ENCODE measurements around the gene DUOXA2.
"Not testable (repeated sequence)": the region's sequence is repeated elsewhere in the genome, so short reads cannot be mapped to it uniquely, and the experiment has no call there.

The DUOXA2 gene

DNA sequence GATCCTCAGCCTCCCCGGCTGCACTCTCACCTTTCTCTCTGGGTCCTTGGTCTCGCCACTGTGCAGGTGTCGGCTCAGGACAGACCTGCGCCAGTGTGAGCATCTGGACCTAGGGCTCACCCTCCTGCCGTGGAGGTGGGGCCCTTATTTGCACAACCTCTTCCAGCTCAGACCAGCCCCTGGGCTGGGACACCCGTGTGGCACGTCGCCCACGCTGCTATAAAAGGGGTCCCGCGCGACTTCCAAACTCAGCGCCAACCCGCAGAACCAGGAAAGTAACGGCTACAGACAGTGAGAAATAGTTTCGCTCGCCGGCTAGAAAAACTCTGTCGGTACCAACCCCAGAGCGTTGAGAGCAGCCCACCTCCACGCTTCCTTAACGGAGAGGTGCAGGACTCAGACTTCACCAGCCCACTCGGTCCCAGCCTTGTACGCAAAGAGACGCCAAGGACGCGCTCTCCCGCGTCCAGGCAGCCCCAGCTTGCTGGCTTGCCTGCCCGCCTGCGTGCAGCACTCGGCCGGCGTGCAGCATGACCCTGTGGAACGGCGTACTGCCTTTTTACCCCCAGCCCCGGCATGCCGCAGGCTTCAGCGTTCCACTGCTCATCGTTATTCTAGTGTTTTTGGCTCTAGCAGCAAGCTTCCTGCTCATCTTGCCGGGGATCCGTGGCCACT, at the start of gene DUOXA2, which contains the start of gene DUOX2:
DUOXA2 (plus strand) TSS at position 251 of the 675 bp plus-strand sequence; CDS start at position 531, 280 bp downstream.
DUOX2 (minus strand) TSS at position 97 of the 675 bp plus-strand sequence. CDS start 761 bp downstream, outside the sequence.
- no peak for DNase-seq (ENCODE audit: low spot score in 2 of 2)
- H3K4me3 ChIP-seq = no peak within 1 kb of the TSS

DNA sequence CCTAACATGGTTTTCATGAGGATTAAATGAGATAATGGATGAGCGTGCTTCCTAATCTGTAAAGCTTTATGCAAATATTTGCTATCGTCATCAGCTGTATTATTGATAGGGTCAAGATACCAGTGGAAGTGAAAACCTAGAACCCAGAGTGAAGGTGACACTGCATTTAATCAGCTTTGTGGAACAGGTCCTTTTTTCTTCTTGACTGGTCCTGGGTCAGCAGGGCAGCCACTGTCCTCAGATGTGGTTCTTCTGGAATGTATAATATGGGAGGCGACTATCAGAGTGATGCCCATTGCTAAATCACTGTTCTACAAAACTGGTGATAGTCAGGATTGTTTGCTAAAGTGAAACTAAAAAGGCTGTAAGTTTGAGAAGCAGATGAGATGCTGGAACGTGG, 49.7 kb upstream of the DUOXA2 start:
- Histone ChIP-seq H3K4me1 (no peaks in the 10 kb centered on the region), H3K27me3 (ENCODE audit: low read depth) (no peaks in the 10 kb centered on the region), H3K9me3 (no peaks in the 10 kb centered on the region), H3K36me3 (replicated peaks) (peaks cover 9% of the 10 kb centered on the region), H3K4me3 (no peak overlapping the region)
- no peak for DNase-seq (ENCODE audit: low spot score in 2 of 2)
- in situ Hi-C loops (cut with MboI; ENCODE audit: low sequenced_read_pairs) = no loop called here

More for the DNA sequence above, at the start of gene DUOXA2, which contains the start of gene DUOX2:
- in situ Hi-C loops (cut with MboI; ENCODE audit: low sequenced_read_pairs) = no loop called here
- Histone ChIP-seq H3K27me3 (ENCODE audit: low read depth) (peaks cover 42% of the 10 kb centered on the region), H3K4me1 (peaks cover 3% of the 10 kb centered on the region), H3K9me3 (no peaks in the 10 kb centered on the region), H3K36me3 (replicated peaks) (no peaks in the 10 kb centered on the region)

DNA sequence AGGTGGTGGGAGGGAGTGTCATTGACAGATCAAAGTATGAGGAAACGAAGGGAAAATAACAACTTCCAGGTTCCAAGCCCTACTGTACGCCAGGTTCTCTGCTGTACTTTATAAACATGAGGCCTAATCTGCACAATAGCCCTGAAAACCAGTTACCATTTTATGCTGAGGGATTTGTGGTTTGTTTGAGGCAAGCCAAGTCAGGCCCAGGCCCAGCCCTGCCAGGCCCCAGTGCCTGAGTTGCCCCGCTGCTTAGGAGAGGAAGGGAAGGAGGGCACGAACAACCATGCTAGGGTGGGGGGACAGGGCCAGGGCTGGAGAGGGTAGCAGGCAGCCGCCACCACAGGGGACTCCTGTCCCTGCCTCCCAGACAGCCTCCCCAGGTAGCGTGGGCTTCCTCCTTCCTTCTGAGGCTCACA, 44.2 kb upstream of the DUOXA2 start:
- DNase-seq (ENCODE audit: low spot score in 2 of 2); H3K9me3 ChIP-seq; H3K4me3 ChIP-seq; H3K4me1 ChIP-seq; in situ Hi-C loops (cut with MboI; ENCODE audit: low sequenced_read_pairs); H3K27me3 ChIP-seq (ENCODE audit: low read depth); H3K36me3 ChIP-seq (replicated peaks): not testable (repeated sequence)

DNA sequence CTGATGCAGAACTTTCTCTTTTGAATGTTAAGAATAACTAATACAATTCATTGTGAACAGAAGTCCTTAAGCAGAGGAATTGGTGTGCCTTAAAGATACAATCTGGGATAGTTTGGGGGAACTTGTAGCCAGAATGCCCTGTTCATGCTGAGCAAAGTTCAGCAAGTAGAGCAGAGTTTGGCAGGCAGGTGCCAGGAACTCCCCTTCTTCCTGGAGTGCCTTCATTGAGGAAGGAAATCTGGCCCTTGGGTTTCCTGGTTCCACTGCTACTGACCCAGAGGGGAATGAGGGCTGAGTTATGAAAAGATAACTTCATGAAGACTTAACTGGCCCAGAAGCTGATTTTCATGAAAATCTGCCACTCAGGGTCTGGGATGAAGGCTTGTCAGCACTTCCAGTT, 40.5 kb upstream of the DUOXA2 start:
- H3K4me1 ChIP-seq; H3K27me3 ChIP-seq (ENCODE audit: low read depth); DNase-seq (ENCODE audit: low spot score in 2 of 2); H3K36me3 ChIP-seq (replicated peaks); in situ Hi-C loops (cut with MboI; ENCODE audit: low sequenced_read_pairs); H3K4me3 ChIP-seq; H3K9me3 ChIP-seq: not testable (repeated sequence)

DNA sequence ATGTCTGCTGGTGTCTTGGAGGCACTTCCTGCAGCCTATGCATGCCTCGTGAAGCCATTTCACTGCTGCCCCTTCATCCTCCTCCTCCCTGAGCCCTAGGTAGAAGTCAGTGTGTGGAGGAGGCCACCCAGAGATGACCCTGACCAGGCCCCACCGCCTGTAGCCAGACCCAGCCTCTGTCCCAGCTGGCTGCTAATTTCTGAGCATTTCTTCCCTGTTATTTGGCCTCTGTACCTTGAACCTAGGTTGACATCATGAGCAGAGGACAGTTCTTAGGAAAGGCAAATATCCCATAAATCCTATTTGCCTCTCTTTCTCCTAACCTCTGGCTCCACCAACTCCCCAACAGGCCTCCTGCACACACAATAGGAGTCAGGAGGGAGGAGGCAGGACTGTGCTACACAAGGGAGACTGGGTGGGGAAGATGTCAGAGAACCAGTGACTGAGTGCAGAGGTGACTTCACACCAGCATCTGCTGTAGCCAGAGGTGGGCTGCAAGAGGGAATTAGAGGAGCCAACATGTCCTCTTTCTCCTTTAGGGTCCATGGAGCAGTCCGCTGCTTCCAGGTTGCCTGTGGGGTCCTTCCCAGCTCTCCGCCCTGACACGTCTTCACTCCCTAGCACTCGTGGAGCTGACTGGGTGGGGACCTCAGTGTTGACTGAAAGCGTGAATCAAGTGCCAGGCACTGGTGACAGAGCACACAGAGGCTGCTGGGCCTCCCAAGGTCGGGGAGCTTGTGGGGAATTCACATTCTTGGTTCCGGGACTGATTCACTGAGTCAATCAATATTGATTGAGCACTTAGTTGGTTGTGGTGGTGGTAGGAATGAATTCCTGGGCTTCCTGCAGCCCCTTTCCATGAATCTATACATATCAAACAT, 38.4 kb upstream of the DUOXA2 start:
- H3K36me3 ChIP-seq (replicated peaks); H3K4me3 ChIP-seq; in situ Hi-C loops (cut with MboI; ENCODE audit: low sequenced_read_pairs); H3K27me3 ChIP-seq (ENCODE audit: low read depth); H3K4me1 ChIP-seq; H3K9me3 ChIP-seq; DNase-seq (ENCODE audit: low spot score in 2 of 2): not testable (repeated sequence)

DNA sequence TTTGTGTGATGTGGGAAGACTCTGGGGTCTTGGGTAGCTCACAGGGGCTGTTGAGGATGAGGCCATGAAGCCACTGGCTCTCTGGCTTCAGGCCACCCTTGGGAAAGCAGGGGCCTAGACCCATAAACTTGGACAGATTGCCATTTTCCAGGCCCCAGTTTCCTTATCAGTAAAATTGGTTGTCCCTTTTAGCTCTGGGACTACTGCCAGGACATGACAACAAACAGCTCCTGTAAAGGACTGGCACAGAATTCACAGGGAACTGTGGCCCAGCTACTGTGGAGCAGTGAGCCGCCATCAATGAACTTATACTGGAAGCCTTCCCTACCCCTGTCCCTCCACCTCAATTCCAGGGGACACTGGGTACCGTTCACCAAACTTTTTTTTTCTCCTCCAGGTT, 36.7 kb upstream of the DUOXA2 start:
- in situ Hi-C loops (cut with MboI; ENCODE audit: low sequenced_read_pairs); H3K36me3 ChIP-seq (replicated peaks); H3K4me1 ChIP-seq; H3K9me3 ChIP-seq; H3K27me3 ChIP-seq (ENCODE audit: low read depth); H3K4me3 ChIP-seq; DNase-seq (ENCODE audit: low spot score in 2 of 2): not testable (repeated sequence)

DNA sequence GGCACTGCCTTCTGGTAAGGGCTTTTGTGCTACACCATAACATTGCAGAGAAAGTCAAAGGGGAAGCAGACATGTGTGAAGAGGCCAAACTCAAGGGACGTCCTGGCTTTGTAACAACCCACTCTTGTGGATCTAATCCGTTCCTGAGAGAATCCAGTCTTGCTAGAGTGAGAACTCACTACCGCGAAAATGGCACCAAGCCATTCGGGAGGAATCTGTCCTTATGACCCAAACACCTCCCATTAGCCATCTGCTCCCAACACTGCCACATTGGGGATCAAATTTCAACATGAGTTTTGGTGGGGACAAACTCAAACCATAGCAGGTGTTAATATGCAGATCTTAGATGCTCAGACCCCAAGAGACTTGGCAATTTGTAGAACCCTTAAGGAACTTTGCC, 34.9 kb upstream of the DUOXA2 start:
- in situ Hi-C loops (cut with MboI; ENCODE audit: low sequenced_read_pairs); H3K4me3 ChIP-seq; H3K9me3 ChIP-seq; H3K36me3 ChIP-seq (replicated peaks); H3K4me1 ChIP-seq; H3K27me3 ChIP-seq (ENCODE audit: low read depth); DNase-seq (ENCODE audit: low spot score in 2 of 2): not testable (repeated sequence)

DNA sequence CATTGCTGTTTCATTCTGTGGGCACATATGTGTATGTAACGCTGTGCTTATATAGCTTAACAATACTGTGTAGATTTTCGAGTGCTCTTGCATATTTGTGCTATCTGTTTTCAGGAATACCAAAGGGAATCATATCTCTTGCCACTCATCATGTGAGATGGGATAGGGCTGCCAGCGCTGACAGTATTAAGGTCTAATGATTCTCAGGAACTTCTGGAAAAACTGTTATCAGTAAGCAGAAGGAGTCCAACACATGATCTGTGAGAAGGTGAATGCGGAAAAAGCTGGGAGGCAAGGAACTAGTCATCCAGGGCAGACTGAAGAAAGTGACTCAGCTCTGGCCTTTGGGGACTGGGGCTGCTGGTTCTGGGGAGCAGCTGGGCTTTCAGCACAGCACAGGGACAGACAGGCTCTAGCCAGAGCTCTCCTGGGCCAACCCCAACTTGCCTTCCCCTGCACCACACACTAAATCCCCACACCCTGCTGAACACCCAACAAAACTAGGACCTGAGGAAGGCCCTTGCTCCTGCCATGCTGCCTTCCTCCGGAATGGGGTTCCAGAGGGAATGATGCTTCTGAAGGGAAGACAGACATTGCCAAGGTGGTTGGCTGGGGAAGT, 34.4 kb upstream of the DUOXA2 start:
- H3K36me3 ChIP-seq (replicated peaks); H3K4me1 ChIP-seq; in situ Hi-C loops (cut with MboI; ENCODE audit: low sequenced_read_pairs); DNase-seq (ENCODE audit: low spot score in 2 of 2); H3K4me3 ChIP-seq; H3K9me3 ChIP-seq: not testable (repeated sequence)
- H3K27me3 ChIP-seq (ENCODE audit: low read depth) = peaks cover 12% of the 10 kb centered on the region

DNA sequence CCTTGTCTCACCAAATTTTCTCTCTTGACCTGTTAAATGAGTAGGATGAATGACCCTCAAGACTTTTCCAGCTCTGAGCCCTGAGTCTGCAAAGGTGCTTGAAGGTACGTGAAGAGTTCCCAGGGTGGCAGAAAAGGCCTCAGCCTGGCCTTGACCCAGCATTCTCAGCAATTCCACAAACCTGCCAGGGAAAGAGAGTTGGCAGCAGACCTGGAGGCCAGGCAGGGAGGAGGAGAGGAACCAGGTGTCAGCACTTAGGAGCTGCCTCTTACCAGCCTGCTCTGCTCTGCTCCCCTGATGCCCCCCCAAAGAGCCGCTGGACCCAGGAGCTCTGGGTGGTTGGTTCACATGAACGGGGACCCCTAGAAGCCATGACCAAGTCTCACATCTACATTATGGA, 33.5 kb upstream of the DUOXA2 start:
- H3K4me3 ChIP-seq; H3K9me3 ChIP-seq; in situ Hi-C loops (cut with MboI; ENCODE audit: low sequenced_read_pairs); H3K36me3 ChIP-seq (replicated peaks); DNase-seq (ENCODE audit: low spot score in 2 of 2); H3K4me1 ChIP-seq: not testable (repeated sequence)
- peaks cover 19% of the 10 kb centered on the region for H3K27me3 ChIP-seq (ENCODE audit: low read depth)

DNA sequence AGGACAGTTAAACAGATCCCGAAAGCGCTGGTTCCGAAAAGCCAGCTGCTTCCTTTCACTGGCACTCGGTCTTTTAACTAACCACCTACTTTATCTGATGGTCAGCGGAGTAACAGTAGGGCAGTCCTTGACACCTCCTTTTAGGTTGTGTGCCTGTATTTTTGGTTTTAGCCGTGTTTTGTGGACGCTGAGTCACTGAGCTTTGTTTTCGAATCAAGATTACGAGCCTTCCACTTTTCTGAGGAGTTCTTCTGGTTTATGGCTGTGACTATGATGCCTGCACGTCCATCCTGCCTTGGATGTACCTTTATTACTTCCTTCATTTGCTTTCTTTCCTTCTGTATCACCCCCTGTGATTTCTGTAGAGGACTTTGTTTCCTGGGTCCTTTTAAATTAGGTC, 31.7 kb upstream of the DUOXA2 start:
- H3K36me3 ChIP-seq (replicated peaks); DNase-seq (ENCODE audit: low spot score in 2 of 2); H3K9me3 ChIP-seq; in situ Hi-C loops (cut with MboI; ENCODE audit: low sequenced_read_pairs); H3K4me1 ChIP-seq; H3K4me3 ChIP-seq: not testable (repeated sequence)
- H3K27me3 ChIP-seq (ENCODE audit: low read depth) = peaks cover 19% of the 10 kb centered on the region

DNA sequence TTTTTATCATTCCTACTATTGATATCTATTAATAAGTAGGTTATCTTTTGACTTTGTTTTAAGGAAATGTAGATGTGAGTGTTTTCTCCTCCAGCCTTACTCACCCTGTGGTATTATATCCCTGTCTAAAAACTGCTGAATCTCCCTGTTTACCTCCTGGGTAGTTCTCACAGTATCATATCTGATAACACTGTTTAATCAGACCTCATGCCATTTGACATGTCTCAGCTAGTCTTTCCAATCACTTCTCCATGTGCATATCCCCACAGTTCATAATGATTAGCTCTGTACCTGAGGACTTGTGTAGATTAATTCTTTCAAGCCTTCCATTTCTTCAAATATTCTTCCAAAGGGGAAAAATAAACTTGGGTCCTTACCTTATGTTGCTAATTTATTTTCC, 30.9 kb upstream of the DUOXA2 start:
- Histone ChIP-seq H3K4me1 (no peaks in the 10 kb centered on the region), H3K27me3 (ENCODE audit: low read depth) (peaks cover 19% of the 10 kb centered on the region), H3K9me3 (no peaks in the 10 kb centered on the region), H3K4me3 (no peak overlapping the region), H3K36me3 (replicated peaks) (no peaks in the 10 kb centered on the region)
- in situ Hi-C loops (cut with MboI; ENCODE audit: low sequenced_read_pairs) = no loop called here
- no peak for DNase-seq (ENCODE audit: low spot score in 2 of 2)

DNA sequence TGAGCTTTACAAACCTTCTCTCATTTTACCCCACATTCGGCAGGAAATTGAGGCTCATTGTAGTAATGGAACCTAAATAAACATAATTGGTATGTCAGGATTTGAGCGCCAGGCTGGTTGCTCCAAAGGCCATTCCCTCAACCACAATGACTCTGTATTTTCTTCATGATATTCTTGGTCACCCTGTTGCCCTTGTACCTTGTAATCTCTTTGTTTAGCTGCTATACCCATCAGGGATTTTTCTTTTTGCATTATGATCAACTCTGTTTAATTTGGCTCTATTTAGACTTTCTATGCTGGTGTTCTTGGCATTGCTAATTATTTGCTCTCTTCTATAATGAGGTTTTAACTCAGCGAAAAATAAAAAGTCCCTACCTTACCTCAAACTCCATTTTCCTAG, 30.0 kb upstream of the DUOXA2 start:
- DNase-seq (ENCODE audit: low spot score in 2 of 2) = no peak
- in situ Hi-C loops (cut with MboI; ENCODE audit: low sequenced_read_pairs) = no loop called here
- Histone ChIP-seq H3K36me3 (replicated peaks) (no peaks in the 10 kb centered on the region), H3K4me3 (no peak overlapping the region), H3K27me3 (ENCODE audit: low read depth) (peaks cover 19% of the 10 kb centered on the region), H3K9me3 (no peaks in the 10 kb centered on the region), H3K4me1 (no peaks in the 10 kb centered on the region)

DNA sequence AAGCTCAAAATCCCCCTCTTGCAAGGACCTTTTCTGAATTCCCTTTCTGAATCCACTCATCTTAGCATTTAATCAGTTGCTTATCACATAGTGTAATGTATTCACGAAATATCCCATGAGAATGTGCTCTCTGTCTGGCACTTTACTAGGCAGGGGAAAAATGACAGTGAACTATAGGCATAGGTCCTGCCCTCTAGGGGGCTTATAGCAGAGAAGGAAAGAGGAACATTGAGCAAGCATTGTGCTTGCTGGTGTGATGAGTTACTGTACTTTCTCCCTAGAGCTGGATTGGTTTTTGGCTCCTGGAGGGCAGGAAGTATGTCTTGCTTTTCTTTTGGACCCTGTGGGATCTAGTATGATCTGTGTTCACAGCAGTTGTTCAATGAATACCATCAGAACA, 26.6 kb upstream of the DUOXA2 start:
- H3K9me3 ChIP-seq = no peaks in the 10 kb centered on the region
- H3K36me3 ChIP-seq (replicated peaks) = no peaks in the 10 kb centered on the region
- in situ Hi-C loops (cut with MboI; ENCODE audit: low sequenced_read_pairs) = no loop called here
- DNase-seq (ENCODE audit: low spot score in 2 of 2) = no peak
- peaks cover 32% of the 10 kb centered on the region for H3K27me3 ChIP-seq (ENCODE audit: low read depth)
- no peaks in the 10 kb centered on the region for H3K4me1 ChIP-seq
- no peak overlapping the region for H3K4me3 ChIP-seq
